ENCODE measurements around the gene HLA-G. TPM values are rescaled to one million over a fixed set of nuclear protein-coding genes. Genes with fewer than 3 reads are reported as not detected.

Gene HLA-G
- total RNA-seq, 4 donors from 2014 or later = not detected

DNA sequence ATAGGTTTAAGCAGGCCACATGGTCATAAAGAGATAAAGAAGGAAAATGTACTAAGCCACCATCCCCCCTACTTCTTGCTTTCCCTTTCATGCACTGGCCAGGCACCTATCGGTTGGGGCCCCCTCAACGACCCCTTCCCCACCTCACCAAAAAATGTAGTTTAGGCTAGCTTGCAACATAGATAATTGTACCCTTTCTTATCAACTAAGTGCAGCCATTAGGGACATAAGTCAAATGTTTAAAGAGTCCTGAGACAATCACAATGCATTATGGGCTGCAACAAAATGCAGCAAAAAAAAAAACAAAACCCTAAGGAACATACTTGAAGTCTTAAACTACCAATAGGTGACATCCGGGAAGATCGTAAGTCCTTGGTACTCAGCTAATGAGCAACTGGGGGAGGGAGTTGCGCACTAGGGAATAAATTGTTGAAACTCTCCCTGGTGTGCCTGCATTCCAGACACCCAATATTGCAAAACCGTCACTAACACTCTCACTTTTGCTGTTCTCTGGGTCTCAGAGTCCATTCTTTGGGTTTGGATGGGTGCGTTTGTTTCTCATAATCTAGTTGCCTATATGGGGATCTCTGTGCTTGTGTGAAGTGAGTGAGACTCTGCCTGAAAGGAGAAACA is 12.4 kb upstream of the HLA-G start:
- TF ChIP-seq, protein P1, sequence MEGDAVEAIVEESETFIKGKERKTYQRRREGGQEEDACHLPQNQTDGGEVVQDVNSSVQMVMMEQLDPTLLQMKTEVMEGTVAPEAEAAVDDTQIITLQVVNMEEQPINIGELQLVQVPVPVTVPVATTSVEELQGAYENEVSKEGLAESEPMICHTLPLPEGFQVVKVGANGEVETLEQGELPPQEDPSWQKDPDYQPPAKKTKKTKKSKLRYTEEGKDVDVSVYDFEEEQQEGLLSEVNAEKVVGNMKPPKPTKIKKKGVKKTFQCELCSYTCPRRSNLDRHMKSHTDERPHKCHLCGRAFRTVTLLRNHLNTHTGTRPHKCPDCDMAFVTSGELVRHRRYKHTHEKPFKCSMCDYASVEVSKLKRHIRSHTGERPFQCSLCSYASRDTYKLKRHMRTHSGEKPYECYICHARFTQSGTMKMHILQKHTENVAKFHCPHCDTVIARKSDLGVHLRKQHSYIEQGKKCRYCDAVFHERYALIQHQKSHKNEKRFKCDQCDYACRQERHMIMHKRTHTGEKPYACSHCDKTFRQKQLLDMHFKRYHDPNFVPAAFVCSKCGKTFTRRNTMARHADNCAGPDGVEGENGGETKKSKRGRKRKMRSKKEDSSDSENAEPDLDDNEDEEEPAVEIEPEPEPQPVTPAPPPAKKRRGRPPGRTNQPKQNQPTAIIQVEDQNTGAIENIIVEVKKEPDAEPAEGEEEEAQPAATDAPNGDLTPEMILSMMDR (IDR thresholded peaks at IDR 0.05) = no peak
- TF ChIP-seq EP300 (IDR thresholded peaks at IDR 0.05) = no peak
- no peak for TF ChIP-seq POLR2A (IDR thresholded peaks at IDR 0.05)
- 72 to 80% methylated on average over 7 of the region's 7 CpGs for WGBS, 2 donors

DNA sequence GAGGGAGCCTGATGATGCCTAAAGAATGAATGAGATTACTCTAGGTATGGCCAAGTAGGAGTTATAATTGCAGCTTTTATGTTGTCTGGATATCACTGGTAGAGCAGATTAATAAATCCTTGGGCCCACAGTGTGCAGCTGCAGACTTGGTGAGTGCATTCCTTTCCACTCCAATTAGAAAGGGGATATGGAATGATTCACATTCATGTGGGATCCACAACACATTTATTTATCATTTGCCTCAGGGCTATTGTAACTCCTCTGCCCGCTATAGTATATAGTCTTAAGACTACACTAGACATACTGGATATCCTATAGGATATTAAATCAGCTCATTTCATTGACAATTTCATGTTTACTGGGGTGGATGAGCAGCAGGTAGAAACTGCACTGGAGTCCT is 11.6 kb upstream of the HLA-G start:
- Histone ChIP-seq H3K4me3 (no peak overlapping the region), H3K27ac (no peak overlapping the region)
- TF ChIP-seq POLR2A (IDR thresholded peaks at IDR 0.05) (no peak), EP300 (IDR thresholded peaks at IDR 0.05) (no peak)
- TF ChIP-seq, protein P1 (IDR thresholded peaks at IDR 0.05) = no peak

More for the DNA sequence above, 12.4 kb upstream of the HLA-G start:
- Histone ChIP-seq H3K4me1 (no peaks in the 10 kb centered on the region), H3K9me3 (no peaks in the 10 kb centered on the region), H3K4me3 (no peak overlapping the region), H3K27ac (no peak overlapping the region), H3K27me3 (peaks cover 0 to 5% of the 10 kb centered on the region in 2 donors), H3K36me3 (no peaks in the 10 kb centered on the region)
- no peak for DNase-seq (ENCODE audit: low spot score in 2 of 2)

DNA sequence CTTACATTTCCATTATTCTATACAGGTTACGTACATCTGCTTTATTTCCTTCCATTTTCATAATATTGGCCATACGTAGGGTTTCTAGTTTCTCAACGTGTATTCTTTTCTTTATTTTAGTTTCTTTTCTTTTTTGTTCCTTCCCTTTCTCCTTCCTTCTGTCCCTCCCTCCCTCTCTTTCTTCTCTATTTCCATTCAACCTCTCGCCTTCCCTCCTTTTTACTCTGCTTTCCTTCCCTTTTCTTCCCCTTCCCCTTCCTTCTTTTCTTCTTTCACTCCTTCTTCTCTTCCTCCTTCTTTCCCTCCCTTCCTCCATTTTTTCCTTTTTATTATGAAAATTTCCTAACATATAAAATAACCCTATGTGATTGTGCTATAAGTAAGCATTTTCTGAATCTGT is 8.7 kb upstream of the HLA-G start:
- H3K27me3 ChIP-seq = peaks cover 0 to 15% of the 10 kb centered on the region in 2 donors

More for the DNA sequence above, 11.6 kb upstream of the HLA-G start:
- no peak for DNase-seq (ENCODE audit: low spot score in 2 of 2)
- Histone ChIP-seq H3K4me1 (no peaks in the 10 kb centered on the region), H3K36me3 (no peaks in the 10 kb centered on the region), H3K27me3 (peaks cover 0 to 5% of the 10 kb centered on the region in 2 donors), H3K9me3 (no peaks in the 10 kb centered on the region)
- WGBS, 2 donors = 66 to 81% methylated on average over 1 of the region's 1 CpG

DNA sequence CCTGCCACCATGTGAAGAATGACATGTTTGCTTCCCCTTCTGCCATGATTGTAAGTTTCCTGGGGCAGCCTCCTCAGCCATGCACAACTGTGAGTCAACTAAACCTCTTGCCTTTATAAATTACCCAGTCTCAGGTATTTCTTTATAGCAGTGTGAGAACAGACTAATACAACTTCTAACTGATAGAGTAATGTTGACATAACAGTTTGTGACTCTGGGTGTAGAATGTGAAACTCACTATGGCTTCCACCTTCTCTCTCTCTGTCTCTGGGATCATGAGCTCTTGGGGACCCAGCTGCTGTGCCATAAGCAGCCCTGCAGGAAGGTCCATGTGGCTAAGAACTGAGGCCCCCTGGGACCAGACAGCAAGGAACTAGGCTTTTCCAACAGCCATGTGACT is 3.5 kb upstream of the HLA-G start:
- TF ChIP-seq POLR2A (IDR thresholded peaks at IDR 0.05) (no peak), EP300 (IDR thresholded peaks at IDR 0.05) (no peak)
- TF ChIP-seq, protein P1 (IDR thresholded peaks at IDR 0.05) = no peak
- Histone ChIP-seq H3K4me3 (no peak overlapping the region), H3K27ac (no peak overlapping the region)

More for the DNA sequence above, 8.7 kb upstream of the HLA-G start:
- H3K4me3 ChIP-seq = no peak overlapping the region
- H3K4me1 ChIP-seq = no peaks in the 10 kb centered on the region
- H3K27ac ChIP-seq = no peak overlapping the region
- no peak for DNase-seq (ENCODE audit: low spot score in 2 of 2)
- TF ChIP-seq EP300 (IDR thresholded peaks at IDR 0.05) (no peak), POLR2A (IDR thresholded peaks at IDR 0.05) (no peak)
- TF ChIP-seq, protein P1 (IDR thresholded peaks at IDR 0.05) = no peak
- H3K36me3 ChIP-seq = no peaks in the 10 kb centered on the region
- WGBS, 2 donors = 84 to 89% methylated on average over 4 of the region's 4 CpGs
- H3K9me3 ChIP-seq = no peaks in the 10 kb centered on the region

DNA sequence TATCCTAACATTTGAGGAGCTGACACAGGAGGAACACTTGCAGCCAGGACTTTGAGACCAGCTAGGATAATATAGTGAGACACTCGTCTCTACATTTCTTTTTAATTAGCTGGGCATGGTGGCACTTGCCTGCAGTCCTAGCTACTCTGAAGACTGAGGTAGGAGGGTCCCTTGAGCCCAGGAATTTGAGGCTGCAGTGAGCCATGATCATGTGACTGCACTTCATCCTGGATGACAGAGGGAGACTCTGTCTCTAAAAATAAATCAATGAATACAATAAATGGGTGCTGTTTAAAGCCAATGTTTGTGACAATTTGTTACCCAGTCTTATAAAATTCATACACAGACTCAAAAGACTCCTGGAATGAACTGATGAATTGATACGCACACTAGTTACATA is 1.8 kb upstream of the HLA-G start:
- TF ChIP-seq, protein P1 (IDR thresholded peaks at IDR 0.05) = no peak
- TF ChIP-seq EP300 (IDR thresholded peaks at IDR 0.05) = no peak
- WGBS, 2 donors = 65 to 71% methylated on average over 2 of the region's 2 CpGs
- DNase-seq (ENCODE audit: low spot score in 2 of 2) = no peak

More for the DNA sequence above, 3.5 kb upstream of the HLA-G start:
- H3K27me3 ChIP-seq = peaks cover 0 to 55% of the 10 kb centered on the region in 2 donors
- no peak for DNase-seq (ENCODE audit: low spot score in 2 of 2)
- peaks cover 0 to 12% (median 3%) of the 10 kb centered on the region in 4 donors for H3K4me1 ChIP-seq
- H3K36me3 ChIP-seq = no peaks in the 10 kb centered on the region
- H3K9me3 ChIP-seq = no peaks in the 10 kb centered on the region

More for the DNA sequence above, 1.8 kb upstream of the HLA-G start:
- H3K27ac ChIP-seq = no peak overlapping the region
- no peak overlapping the region for H3K4me3 ChIP-seq
- H3K4me1 ChIP-seq = peaks cover 0 to 12% (median 3%) of the 10 kb centered on the region in 4 donors
- peaks cover 0 to 67% of the 10 kb centered on the region in 2 donors for H3K27me3 ChIP-seq
- no peaks in the 10 kb centered on the region for H3K36me3 ChIP-seq
- no peaks in the 10 kb centered on the region for H3K9me3 ChIP-seq

All from tibial nerve (tissue), 4 donors.